Osteocyte (in vitro differentiated cells): ENCODE results near the gene CHST7. TPM values are rescaled to one million over a fixed set of nuclear protein-coding genes. Genes with fewer than 3 reads are reported as not detected.

Experiments
- DNase-seq: peaks from one replicate; pipeline ENCODE4 v3.0.0; 2021; ENCODE audit warnings: mixed read lengths; ENCODE audit not compliant: unreplicated experiment; ENCODE audit errors: extremely low spot score
- H3K27ac Mint-ChIP-seq: one replicate; pipeline ENCODE4 v1.8.0; 2021; ENCODE audit warnings: mild to moderate bottlenecking, mixed read lengths; ENCODE audit not compliant: unreplicated experiment
- H3K27me3 Mint-ChIP-seq: one replicate; pipeline ENCODE4 v1.8.0; 2021; ENCODE audit warnings: mixed read lengths; ENCODE audit not compliant: unreplicated experiment
- H3K36me3 Mint-ChIP-seq: one replicate; pipeline ENCODE4 v1.8.0; 2021; ENCODE audit warnings: mixed read lengths; ENCODE audit not compliant: unreplicated experiment
- H3K4me1 Mint-ChIP-seq: one replicate; pipeline ENCODE4 v1.8.0; 2021; ENCODE audit warnings: mixed read lengths; ENCODE audit not compliant: unreplicated experiment
- H3K4me3 Mint-ChIP-seq: one replicate; pipeline ENCODE4 v1.8.0; 2021; ENCODE audit warnings: mild to moderate bottlenecking, moderate library complexity, mixed read lengths; ENCODE audit not compliant: unreplicated experiment
- H3K9me3 Mint-ChIP-seq: one replicate; pipeline ENCODE4 v1.8.0; 2021; ENCODE audit warnings: mixed read lengths; ENCODE audit not compliant: unreplicated experiment
- total RNA-seq: library from RNA; stranded (reverse); gene quantifications from 2 replicates; pipeline ENCODE4 v1.2.1, GENCODE V29; 2021
- TF ChIP-seq, protein P1 (sequence below): fragments of 200-600 bp; sonication (generic); IDR thresholded peaks from 2 replicates; pipeline ENCODE4 v1.5.0; 2021; ENCODE audit warnings: antibody characterized with exemption, mild to moderate bottlenecking, moderate library complexity

The CHST7 gene
- total RNA-seq, 1 donor from 2014 or later = 14.8 TPM

GRCh38 chrX:46597771-46598170, 24.2 kb downstream of the CHST7 start:
- Mint-ChIP-seq H3K36me3 (no peaks in the 10 kb centered on the region), H3K4me3 (no peak overlapping the region), H3K27me3 (no peaks in the 10 kb centered on the region), H3K27ac (no peak overlapping the region), H3K4me1 (peaks cover 27% of the 10 kb centered on the region), H3K9me3 (peaks cover 19% of the 10 kb centered on the region)
- DNase-seq = no peak
- TF ChIP-seq, protein P1, sequence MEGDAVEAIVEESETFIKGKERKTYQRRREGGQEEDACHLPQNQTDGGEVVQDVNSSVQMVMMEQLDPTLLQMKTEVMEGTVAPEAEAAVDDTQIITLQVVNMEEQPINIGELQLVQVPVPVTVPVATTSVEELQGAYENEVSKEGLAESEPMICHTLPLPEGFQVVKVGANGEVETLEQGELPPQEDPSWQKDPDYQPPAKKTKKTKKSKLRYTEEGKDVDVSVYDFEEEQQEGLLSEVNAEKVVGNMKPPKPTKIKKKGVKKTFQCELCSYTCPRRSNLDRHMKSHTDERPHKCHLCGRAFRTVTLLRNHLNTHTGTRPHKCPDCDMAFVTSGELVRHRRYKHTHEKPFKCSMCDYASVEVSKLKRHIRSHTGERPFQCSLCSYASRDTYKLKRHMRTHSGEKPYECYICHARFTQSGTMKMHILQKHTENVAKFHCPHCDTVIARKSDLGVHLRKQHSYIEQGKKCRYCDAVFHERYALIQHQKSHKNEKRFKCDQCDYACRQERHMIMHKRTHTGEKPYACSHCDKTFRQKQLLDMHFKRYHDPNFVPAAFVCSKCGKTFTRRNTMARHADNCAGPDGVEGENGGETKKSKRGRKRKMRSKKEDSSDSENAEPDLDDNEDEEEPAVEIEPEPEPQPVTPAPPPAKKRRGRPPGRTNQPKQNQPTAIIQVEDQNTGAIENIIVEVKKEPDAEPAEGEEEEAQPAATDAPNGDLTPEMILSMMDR = no peak

GRCh38 chrX:46599051-46599560, 25.5 kb downstream of the CHST7 start:
- H3K27ac Mint-ChIP-seq = no peak overlapping the region
- DNase-seq = no peak
- TF ChIP-seq, protein P1 = no peak

GRCh38 chrX:46601283-46601682, 27.7 kb downstream of the CHST7 start:
- Mint-ChIP-seq H3K9me3 (peaks cover 4% of the 10 kb centered on the region), H3K36me3 (no peaks in the 10 kb centered on the region), H3K4me3 (no peak overlapping the region), H3K27me3 (no peaks in the 10 kb centered on the region), H3K27ac (peak overlapping the region; percentile 1), H3K4me1 (peaks cover 18% of the 10 kb centered on the region)
- DNase-seq = no peak
- TF ChIP-seq, protein P1 = no peak

More at GRCh38 chrX:46599051-46599560, 25.5 kb downstream of the CHST7 start:
- Mint-ChIP-seq H3K4me1 (peaks cover 19% of the 10 kb centered on the region), H3K4me3 (no peak overlapping the region), H3K9me3 (peaks cover 13% of the 10 kb centered on the region), H3K36me3 (no peaks in the 10 kb centered on the region), H3K27me3 (no peaks in the 10 kb centered on the region)

DNA sequence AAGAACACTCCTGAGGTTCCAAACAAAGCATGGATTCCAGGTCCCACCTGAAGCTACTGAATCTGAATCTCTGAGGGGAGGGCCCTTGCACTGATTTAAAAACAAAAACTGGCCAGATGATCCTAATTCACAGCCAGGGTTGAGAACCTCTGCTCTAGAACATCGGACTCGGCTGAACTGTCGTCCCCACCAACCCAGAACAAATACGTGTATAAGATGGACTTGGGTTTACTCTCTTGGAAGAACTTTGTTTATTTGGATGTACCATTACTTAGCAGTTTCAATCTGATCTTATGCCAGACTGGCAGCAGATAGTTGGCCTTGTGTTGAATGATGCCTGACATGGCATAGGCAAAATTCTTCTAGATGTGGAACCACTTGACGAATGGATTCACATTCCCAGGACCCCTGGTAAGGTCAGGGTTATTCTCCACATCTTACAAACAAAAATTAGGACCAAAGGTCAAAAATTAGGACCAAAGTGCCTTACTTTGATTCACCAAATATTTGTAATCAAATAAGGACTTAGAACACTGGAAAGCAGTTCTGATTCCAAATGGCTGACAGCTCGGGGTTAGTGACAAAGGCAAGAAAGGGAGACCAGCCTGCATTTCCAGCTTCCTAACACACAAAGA, 29.0 kb downstream of the CHST7 start:
- no peak for DNase-seq
- peaks cover 18% of the 10 kb centered on the region for H3K4me1 Mint-ChIP-seq
- H3K36me3 Mint-ChIP-seq = no peaks in the 10 kb centered on the region
- peaks cover 4% of the 10 kb centered on the region for H3K9me3 Mint-ChIP-seq
- no peak overlapping the region for H3K27ac Mint-ChIP-seq
- no peak overlapping the region for H3K4me3 Mint-ChIP-seq
- no peaks in the 10 kb centered on the region for H3K27me3 Mint-ChIP-seq
- TF ChIP-seq, protein P1 = no peak

DNA sequence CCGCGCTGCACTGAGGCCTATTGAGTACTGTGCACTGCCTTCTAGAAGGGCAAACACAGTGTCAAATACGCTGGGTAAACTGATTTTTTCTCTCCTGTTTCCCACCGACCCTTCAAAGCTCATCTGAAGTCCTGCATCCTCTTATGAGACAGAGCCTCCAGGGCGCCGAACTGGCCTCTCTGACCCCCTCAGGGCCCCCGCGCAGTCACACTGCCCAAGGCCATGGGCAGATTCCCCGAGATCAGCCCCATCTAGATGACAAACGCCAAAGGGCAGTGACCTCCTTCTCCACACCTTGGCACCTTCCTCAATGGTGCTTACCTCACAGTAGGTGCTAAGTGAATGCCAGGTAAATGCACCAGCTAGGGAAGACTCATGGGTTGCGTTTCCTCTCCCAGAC, 34.4 kb downstream of the CHST7 start:
- Mint-ChIP-seq H3K36me3 (no peaks in the 10 kb centered on the region), H3K4me1 (no peaks in the 10 kb centered on the region), H3K27ac (no peak overlapping the region), H3K27me3 (no peaks in the 10 kb centered on the region), H3K4me3 (no peak overlapping the region), H3K9me3 (no peaks in the 10 kb centered on the region)
- DNase-seq = no peak
- TF ChIP-seq, protein P1 = no peak
